GDM1 (cell line): ENCODE measurements around the gene ANXA10.
"Not testable (repeated sequence)": the region's sequence is repeated elsewhere in the genome, so short reads cannot be mapped to it uniquely, and the experiment has no call there.

Source experiments
- DNase-seq: peaks from one replicate; lab custom pipeline; 2025; lab: John Stamatoyannopoulos, UW

ANXA10 gene

GRCh38 chr4:168154546-168155277 is 62.4 kb downstream of the ANXA10 start:
- DNase-seq, result no peak

GRCh38 chr4:168162604-168163003 is 70.3 kb downstream of the ANXA10 start:
- no peak for DNase-seq

GRCh38 chr4:168163106-168163505 is 70.8 kb downstream of the ANXA10 start:
- DNase-seq, result no peak

- no peak for DNase-seq
These were observed 71.7 kb downstream of the ANXA10 start for GRCh38 chr4:168164045-168164444.

GRCh38 chr4:168164915-168165548 is 72.7 kb downstream of the ANXA10 start:
- no peak for DNase-seq

- no peak for DNase-seq
These were observed 75.5 kb downstream of the ANXA10 start for GRCh38 chr4:168167714-168168284.

GRCh38 chr4:168174308-168174707 is 82.0 kb downstream of the ANXA10 start:
- peak; percentile 55 for DNase-seq

- no peak for DNase-seq
These were observed 85.3 kb downstream of the ANXA10 start for GRCh38 chr4:168177546-168178149.

- DNase-seq, result peak; percentile 30
These were observed 91.6 kb downstream of the ANXA10 start for GRCh38 chr4:168183717-168184571.

- no peak for DNase-seq
These were observed 96.4 kb downstream of the ANXA10 start for GRCh38 chr4:168188754-168189153.

- no peak for DNase-seq
These were observed 105.6 kb downstream of the ANXA10 start for GRCh38 chr4:168197926-168198325.

GRCh38 chr4:168199260-168199957 is 107.1 kb downstream of the ANXA10 start:
- DNase-seq, result no peak

- no peak for DNase-seq
These were observed 108.3 kb downstream of the ANXA10 start for GRCh38 chr4:168200685-168201084.

GRCh38 chr4:168203233-168203911 is 111.0 kb downstream of the ANXA10 start:
- no peak for DNase-seq

- DNase-seq, result no peak
These were observed 116.7 kb downstream of the ANXA10 start for GRCh38 chr4:168208957-168209614.

- DNase-seq, result no peak
These were observed 120.3 kb downstream of the ANXA10 start for GRCh38 chr4:168212656-168213055.

GRCh38 chr4:168213511-168213910 is 121.2 kb downstream of the ANXA10 start:
- DNase-seq, result not testable (repeated sequence)

GRCh38 chr4:168218645-168219044 is 126.3 kb downstream of the ANXA10 start:
- no peak for DNase-seq

- no peak for DNase-seq
These were observed 128.6 kb downstream of the ANXA10 start for GRCh38 chr4:168220893-168221292.

- no peak for DNase-seq
These were observed 129.0 kb downstream of the ANXA10 start for GRCh38 chr4:168221301-168221700.
